NB4 (cell line): Measurements from ENCODE around the gene PAQR8.

Experiments used
- CTCF ChIP-seq: IDR thresholded peaks from one replicate; pipeline ENCODE4 v1.5.1; 2012; ENCODE audit warnings: low read depth, low read length
- MAX ChIP-seq: IDR thresholded peaks from 2 replicates; pipeline ENCODE4 v1.6.1; 2011; ENCODE audit warnings: low read depth, low read length
- MYC ChIP-seq: IDR thresholded peaks from 2 replicates; pipeline ENCODE4 v1.6.1; 2011; ENCODE audit warnings: low read depth, low read length
- POLR2A ChIP-seq: IDR thresholded peaks from 2 replicates; pipeline ENCODE4 v1.6.1; 2011; ENCODE audit warnings: mild to moderate bottlenecking; ENCODE audit not compliant: insufficient read length; ENCODE audit errors: extremely low read depth

- TF ChIP-seq CTCF (no peak), MAX (no peak), POLR2A (no peak), MYC (no peak)
Observed at GRCh38 chr6:52363228-52363867, 1.4 kb downstream of the PAQR8 start.
